NCI-H82 treated with DMSO at 0.1 percent for 48 hours (cell line): Measurements from ENCODE around the gene SH3RF3.

Experiments used
- DNase-seq: peaks from one replicate; lab custom pipeline; 2025; ENCODE audit not compliant: unreplicated experiment; lab: John Stamatoyannopoulos, UW

Gene SH3RF3

GRCh38 chr2:109348190-109348589 is 219.2 kb downstream of the SH3RF3 start:
- DNase-seq, result no peak

DNA sequence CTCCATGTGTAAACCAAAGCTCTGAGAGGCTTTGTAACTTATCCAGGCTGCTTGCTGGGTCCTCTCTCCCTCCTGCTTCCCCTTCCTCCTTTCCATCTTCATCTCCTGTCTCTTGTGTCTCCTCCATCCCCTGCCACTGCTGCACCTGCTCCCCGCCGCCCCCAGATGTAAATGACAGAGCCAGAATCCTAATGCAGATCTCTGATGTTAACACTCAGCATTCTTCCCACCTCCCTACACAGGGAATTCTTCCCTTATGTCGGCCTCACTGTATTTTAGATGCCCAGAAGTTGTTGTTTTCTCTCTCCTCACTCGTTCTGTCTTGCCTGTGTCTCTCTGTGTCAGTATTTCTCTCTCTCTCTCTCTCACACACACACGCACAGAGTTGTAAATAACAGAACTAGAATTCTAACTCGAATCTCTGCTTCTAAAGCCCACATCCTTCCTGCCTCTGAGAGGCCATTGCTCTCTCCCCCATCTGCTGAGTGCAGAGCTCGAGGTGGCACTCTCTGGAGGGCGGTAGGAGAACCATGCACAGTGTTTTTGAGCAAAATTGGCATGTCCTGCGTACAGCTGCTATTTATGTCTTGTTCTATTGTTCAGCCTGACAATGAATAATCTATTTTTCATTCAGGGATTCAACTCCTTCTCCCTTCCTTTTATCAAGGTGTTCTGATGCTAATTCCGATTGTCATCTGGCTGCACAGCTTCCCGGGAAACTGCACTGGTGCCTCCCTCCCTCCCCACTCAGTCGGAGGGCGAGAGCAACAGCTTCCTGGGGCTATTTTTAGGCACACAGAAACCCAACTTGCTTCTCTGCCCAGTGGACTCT is 219.9 kb downstream of the SH3RF3 start:
- DNase-seq, result no peak

GRCh38 chr2:109349503-109350465 is 220.8 kb downstream of the SH3RF3 start:
- no peak for DNase-seq

DNA sequence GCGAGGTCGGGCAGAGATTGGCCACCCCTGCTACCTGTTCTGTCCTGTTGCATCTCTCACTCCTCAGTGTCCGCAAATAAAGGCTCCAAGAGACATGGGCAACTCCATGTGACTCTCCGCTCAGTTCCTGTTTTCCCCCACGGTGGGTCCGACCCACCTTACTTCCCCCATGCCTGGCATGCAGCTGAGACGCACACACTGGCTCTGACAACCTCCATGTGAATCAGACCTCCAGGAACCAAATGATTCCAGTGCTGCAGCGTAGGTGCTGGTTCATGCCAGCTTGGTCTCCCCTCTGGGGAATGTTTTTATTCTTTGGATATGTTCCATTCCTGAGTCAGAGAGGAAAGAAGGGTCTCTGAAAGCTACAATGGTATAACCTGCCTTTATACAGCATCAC is 221.5 kb downstream of the SH3RF3 start:
- DNase-seq, result no peak

DNA sequence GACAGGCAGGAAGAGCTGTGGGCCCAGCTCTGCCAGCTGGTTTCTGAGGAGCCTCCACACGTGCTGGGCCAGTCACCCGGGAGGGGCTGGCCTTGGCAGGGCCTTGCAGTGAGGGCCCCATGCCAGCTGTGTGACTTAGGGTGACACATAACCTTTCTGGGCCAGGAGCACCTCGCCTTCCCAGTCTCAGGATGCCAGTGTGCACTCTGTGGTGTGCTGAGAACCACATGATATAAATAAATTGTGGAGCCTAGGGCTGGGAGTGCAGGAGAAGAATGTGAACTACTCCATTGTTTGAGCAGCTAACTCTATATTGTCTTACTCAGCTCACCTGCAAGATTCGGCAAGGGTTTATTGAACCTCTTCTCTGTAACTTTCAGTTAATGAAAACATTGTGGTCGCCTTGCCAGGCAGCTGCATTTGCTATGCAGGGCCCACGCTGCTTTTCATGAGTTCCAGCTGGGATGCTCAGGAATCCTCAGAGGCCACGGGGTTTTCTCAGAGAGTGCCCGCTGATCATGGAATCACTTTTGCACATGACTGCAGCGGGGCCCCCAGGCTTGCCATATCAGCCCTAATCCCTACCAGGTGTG is 222.3 kb downstream of the SH3RF3 start:
- DNase-seq, result no peak

- no peak for DNase-seq
Measured at GRCh38 chr2:109352056-109352897, 223.3 kb downstream of the SH3RF3 start.

- no peak for DNase-seq
Measured at GRCh38 chr2:109352898-109353689, 224.1 kb downstream of the SH3RF3 start.

GRCh38 chr2:109353806-109354745 is 225.1 kb downstream of the SH3RF3 start:
- DNase-seq, result no peak

- DNase-seq, result no peak
Measured at GRCh38 chr2:109355192-109355843, 226.3 kb downstream of the SH3RF3 start.

- DNase-seq, result no peak
Measured at GRCh38 chr2:109356324-109357035, 227.5 kb downstream of the SH3RF3 start.

DNA sequence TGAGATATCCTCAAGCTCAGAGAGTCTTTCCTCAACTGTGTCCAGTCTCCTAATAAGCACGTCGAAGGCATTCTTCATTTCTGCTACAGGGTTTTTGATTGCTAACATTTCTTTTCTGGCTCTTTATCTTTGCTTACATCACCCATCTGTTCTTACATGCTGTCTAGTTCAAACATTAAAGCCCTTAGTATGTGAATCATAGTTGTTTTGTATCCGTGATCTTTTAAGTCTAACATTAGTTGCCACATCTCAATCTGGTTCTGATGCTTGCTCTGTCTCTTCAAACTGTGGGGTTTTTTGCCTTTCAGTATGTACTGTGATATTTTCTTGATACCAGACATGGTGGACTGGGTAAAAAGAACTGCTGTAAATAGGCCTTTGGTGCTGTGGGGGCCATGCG is 235.2 kb downstream of the SH3RF3 start:
- DNase-seq, result no peak

DNA sequence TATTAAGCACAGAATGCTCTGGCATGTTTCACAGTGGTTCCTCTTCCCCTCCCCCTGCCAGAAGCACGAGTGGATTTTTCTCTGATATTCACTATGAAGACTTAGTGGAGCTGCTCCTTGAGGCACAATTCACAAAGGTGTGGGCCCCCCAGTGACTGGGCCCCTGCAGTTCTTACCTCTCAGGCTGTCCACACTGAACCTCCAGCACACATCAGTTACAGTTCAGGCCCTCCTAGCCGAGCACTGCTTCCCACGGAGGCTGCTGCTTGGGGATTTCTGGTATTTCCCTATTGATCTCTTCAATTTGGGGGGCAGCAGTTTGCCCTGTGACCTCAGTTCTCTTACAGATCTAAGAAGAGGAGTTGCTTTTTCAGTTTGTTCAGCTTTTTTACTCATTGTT is 236.1 kb downstream of the SH3RF3 start:
- DNase-seq, result no peak

GRCh38 chr2:109367683-109368082 is 238.7 kb downstream of the SH3RF3 start:
- no peak for DNase-seq

DNA sequence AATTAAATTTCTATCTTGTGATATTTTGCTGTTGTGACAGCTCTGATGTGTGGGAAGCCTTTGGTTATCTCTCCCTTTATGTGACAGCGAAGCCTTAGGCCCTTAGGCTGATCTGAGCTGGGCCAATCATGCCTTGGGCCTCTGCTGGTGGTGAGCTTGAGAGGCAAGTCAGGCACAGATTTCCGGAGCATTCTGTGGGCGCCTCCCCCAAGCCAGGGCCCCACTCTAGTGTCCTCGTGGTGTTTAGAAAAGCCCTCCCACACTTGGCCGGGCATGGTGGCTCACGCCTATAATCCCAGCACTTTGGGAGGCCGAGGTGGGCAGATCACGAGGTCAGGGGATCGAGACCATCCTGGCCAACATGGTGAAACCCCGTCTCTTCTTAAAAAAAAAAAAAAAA is 239.8 kb downstream of the SH3RF3 start:
- no peak for DNase-seq

GRCh38 chr2:109369671-109370191 is 240.7 kb downstream of the SH3RF3 start:
- no peak for DNase-seq

- DNase-seq, result no peak
Measured at GRCh38 chr2:109370399-109371035, 241.5 kb downstream of the SH3RF3 start.
